ENCODE data around the gene CYSTM1.

CYSTM1 gene

GRCh38 chr5:140202610-140203009, 27.6 kb downstream of the CYSTM1 start:
- H3K4me3 ChIP-seq (ENCODE audit: low read depth, low read length) = no peak overlapping the region
- no peak for TF ChIP-seq CTCF (IDR thresholded peaks at IDR 0.05; ENCODE audit: insufficient read depth, low read length, missing control alignments)
- no peak for DNase-seq (ENCODE audit: low read depth, low spot score)
- CTCF ChIA-PET = no interaction called here
- POLR2A ChIA-PET = no interaction called here

- CTCF ChIA-PET = interaction anchor here (0.8 to 1.9 kb wide), 7 partner anchors 10 to 158 kb away, joined by 3 to 9 read pairs (median 4); no protein-coding TSS in a partner anchor
These were observed 30.2 kb downstream of the CYSTM1 start for GRCh38 chr5:140205216-140205615.

GRCh38 chr5:140205952-140206351, 31.0 kb downstream of the CYSTM1 start:
- no peak overlapping the region for H3K4me3 ChIP-seq (ENCODE audit: low read depth, low read length)
- no peak for TF ChIP-seq CTCF (IDR thresholded peaks at IDR 0.05; ENCODE audit: insufficient read depth, low read length, missing control alignments)
- ChIA-PET POLR2A (no interaction called here), CTCF (interaction anchor here (0.6 to 1.9 kb wide), 11 partner anchors 9 to 224 kb away, joined by 3 to 9 read pairs (median 4); no protein-coding TSS in a partner anchor)
- no peak for DNase-seq (ENCODE audit: low read depth, low spot score)

More at GRCh38 chr5:140205216-140205615, 30.2 kb downstream of the CYSTM1 start:
- no peak for DNase-seq (ENCODE audit: low read depth, low spot score)
- H3K4me3 ChIP-seq (ENCODE audit: low read depth, low read length) = no peak overlapping the region
- TF ChIP-seq CTCF (IDR thresholded peaks at IDR 0.05; ENCODE audit: insufficient read depth, low read length, missing control alignments) = no peak
- POLR2A ChIA-PET = no interaction called here

- no peak for TF ChIP-seq CTCF (IDR thresholded peaks at IDR 0.05; ENCODE audit: insufficient read depth, low read length, missing control alignments)
- CTCF ChIA-PET = interaction anchor here (1.5 to 1.8 kb wide), 3 partner anchors 29 to 156 kb away, joined by 5 to 6 read pairs (median 5); no protein-coding TSS in a partner anchor
- no peak for DNase-seq (ENCODE audit: low read depth, low spot score)
- POLR2A ChIA-PET = no interaction called here
- H3K4me3 ChIP-seq (ENCODE audit: low read depth, low read length) = no peak overlapping the region
These were observed 32.4 kb downstream of the CYSTM1 start for GRCh38 chr5:140207250-140207964.

- DNase-seq (ENCODE audit: low read depth, low spot score) = no peak
- TF ChIP-seq CTCF (IDR thresholded peaks at IDR 0.05; ENCODE audit: insufficient read depth, low read length, missing control alignments) = no peak
- CTCF ChIA-PET = interaction anchor here (1.8 kb wide), 1 partner anchor 144 kb away, joined by 6 read pairs; no protein-coding TSS in a partner anchor
- H3K4me3 ChIP-seq (ENCODE audit: low read depth, low read length) = no peak overlapping the region
- POLR2A ChIA-PET = no interaction called here
These were observed 33.1 kb downstream of the CYSTM1 start for GRCh38 chr5:140208065-140208464.

GRCh38 chr5:140213370-140213983, 38.5 kb downstream of the CYSTM1 start:
- no peak for DNase-seq (ENCODE audit: low read depth, low spot score)
- H3K4me3 ChIP-seq (ENCODE audit: low read depth, low read length) = no peak overlapping the region
- ChIA-PET POLR2A (no interaction called here), CTCF (interaction anchor here (1.0 to 2.3 kb wide), 4 partner anchors 23 to 145 kb away, joined by 3 to 7 read pairs (median 4); no protein-coding TSS in a partner anchor)
- no peak for TF ChIP-seq CTCF (IDR thresholded peaks at IDR 0.05; ENCODE audit: insufficient read depth, low read length, missing control alignments)
